ENCODE results near the gene OSBP2.

OSBP2 gene

GRCh38 chr22:30940685-30941362 is 246.2 kb downstream of the OSBP2 start:
- peak; percentile 22 for DNase-seq (ENCODE audit: low read depth)

GRCh38 chr22:30941363-30941740 is 246.7 kb downstream of the OSBP2 start:
- DNase-seq (ENCODE audit: low read depth): no peak

GRCh38 chr22:30943368-30943767 is 248.7 kb downstream of the OSBP2 start:
- peak; percentile 55 for DNase-seq (ENCODE audit: low read depth)

DNA sequence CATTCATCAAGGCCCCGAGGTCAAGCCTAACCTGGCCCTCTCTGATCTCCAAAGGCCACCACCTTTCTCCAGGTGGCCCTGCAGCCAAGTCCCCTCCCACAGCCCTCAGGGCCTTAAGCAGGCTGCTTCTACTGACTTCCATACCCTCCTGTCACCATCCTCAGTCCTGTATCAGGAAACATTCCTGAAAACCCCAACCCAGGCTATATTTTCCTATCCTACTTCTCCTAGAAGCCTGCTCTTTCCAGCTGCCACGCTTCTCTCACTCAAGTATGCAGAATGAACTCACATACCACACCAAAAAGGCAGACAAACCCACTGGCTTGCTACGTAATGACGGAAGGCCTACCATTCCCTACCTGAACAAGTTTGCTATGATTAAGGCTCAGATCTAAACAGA is 250.3 kb downstream of the OSBP2 start:
- no peak for DNase-seq (ENCODE audit: low read depth)

GRCh38 chr22:30945653-30946052 is 251.0 kb downstream of the OSBP2 start:
- no peak for DNase-seq (ENCODE audit: low read depth)

DNA sequence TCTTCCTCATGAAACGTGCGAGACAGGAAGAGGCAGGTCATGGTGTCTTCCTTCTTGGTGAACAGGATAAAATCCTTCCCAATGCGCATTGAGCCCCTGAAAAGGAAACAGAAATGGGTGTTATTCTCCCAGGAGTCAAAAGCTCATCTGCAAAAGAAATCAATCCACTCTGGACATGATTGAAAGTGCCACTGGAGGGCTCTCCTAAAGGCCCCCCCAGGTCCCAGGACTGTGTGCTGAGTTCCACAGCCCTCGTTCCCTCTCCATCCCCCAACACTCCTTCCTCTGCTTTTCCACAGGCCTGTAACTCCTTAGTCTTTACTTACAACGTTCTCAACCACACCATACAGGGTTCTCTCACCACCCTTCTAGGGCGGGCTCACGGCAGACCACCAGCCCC is 251.7 kb downstream of the OSBP2 start:
- DNase-seq (ENCODE audit: low read depth): no peak

GRCh38 chr22:30947173-30947815 is 252.6 kb downstream of the OSBP2 start:
- DNase-seq (ENCODE audit: low read depth): no peak

- no peak for DNase-seq (ENCODE audit: low read depth)
Measured at GRCh38 chr22:30947816-30948454, 253.3 kb downstream of the OSBP2 start.

DNA sequence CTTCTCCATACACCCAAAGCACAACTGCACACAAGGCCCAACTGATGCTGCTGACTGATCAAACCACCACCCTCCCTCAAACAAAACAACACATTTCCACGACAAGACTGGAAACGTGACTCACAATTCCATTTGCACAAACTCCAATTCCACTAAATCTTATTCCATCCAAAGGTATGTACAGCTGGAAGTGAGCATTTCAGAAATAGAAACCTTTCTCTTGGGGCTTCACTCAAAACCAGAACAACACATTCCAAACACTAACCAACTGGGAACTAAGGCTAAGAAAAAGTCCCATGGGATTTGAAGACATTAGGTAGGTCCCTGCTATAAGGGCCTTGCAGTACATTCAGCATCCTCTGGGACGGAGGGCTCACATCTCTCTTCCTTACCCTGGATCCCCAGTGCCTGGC is 254.3 kb downstream of the OSBP2 start:
- DNase-seq (ENCODE audit: low read depth): no peak

DNA sequence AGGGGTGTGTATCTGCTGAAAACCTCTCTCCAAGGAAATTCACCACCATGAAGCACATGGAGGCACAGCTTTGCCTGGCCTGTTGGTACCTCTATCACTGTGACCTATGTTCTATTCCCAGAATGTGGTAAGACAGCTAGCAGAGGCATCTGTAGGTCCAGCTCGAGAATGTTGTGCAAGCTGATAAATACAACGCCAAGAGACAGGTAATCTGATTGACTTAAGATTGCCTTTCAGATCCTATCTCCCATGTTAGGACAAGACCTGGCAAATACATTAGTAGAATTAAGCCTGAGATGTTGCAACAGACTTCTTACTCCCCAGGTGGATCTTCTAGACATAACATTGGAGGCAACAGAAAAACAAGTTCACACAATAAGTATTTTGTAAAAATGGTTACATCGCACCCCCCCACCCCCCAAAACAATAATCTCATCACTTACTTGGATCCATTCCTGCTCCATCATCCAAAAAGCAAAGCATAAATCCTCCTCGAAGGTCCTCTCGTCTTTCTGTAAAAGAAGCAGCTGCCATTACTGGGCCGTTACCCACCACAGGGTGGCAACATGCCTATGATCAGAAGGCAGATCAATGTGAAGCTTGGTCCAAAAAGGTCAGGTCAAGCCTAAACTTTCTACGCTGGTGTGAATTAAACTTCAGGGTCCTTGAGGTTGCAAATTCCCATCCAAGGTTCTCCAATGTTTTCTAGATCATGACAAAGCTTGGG is 255.4 kb downstream of the OSBP2 start:
- DNase-seq (ENCODE audit: low read depth): no peak

- no peak for DNase-seq (ENCODE audit: low read depth)
Measured at GRCh38 chr22:30953206-30953605, 258.5 kb downstream of the OSBP2 start.

- no peak for DNase-seq (ENCODE audit: low read depth)
Measured at GRCh38 chr22:30955153-30955552, 260.5 kb downstream of the OSBP2 start.
